CD4-positive, alpha-beta T cell treated with Interleukin-4 for 4 hours (primary cell): ENCODE results near the gene AGXT.

Experiments used
- DNase-seq: peaks from one replicate; pipeline ENCODE4 v3.0.0-alpha.2; 2020

Gene AGXT

DNA sequence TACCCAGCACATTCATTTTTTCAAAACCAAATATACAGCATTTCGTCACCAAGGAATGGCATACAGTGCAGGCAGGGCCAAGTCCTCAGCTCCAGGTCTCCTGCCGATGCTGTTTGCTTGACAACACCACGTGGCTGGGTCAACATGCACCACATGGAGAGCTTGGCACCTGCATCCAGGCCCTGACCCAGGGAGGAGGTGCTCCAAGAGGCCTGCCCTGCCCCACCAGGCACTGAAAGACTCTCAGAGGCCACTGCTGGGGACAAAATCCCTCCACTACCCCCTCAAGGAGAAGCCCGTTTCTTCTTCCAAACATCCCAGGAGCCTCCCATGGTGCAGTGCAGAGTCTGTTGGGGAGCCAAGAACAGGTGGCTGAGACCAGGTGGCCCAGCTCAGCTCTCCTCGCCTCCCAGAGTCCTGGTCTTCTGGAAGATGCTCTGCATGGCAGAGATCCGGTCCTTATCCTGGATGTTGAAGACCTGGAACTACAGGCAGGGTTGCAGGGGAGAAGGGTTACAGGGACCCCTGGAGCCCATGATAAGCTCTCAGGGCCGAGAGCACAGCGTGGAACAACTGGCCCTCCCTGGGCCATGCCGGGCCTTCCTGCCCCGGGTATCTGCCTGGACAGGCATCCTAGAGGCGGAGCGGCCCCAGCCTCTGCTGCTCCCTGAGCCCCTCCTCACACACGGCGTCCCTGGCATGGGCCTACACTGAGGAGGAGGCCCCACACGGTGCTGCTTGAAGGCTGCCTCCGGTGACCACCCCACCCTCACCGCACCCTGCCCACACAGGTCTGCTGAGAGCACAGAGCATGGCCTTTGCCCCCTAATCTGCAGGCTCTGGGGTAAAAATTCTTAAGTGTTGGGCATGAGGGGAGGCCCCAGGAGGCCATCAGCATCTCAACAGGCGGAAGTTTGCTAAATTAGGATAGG is 18.3 kb downstream of the AGXT start:
- DNase-seq: no peak

DNA sequence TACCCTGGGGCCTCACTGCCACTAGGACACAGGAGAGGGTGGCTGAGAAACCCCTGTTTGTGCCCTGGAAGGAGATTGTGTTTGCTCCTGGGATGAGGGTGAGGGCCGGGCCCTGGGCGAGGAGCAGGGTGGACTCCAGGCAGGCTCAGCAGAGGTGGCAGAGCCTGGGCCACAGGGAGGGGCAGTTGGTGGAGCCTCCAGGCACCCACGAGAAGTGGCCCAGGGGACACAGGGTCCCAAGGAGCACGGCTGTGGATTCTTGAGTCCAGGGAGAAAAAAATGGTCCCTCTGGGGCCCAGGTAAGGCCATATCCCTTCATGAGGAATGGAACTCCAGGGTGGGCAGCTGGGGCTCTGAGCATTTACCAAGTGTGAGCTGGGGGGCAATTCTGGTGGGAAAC is 19.0 kb downstream of the AGXT start:
- no peak for DNase-seq

DNA sequence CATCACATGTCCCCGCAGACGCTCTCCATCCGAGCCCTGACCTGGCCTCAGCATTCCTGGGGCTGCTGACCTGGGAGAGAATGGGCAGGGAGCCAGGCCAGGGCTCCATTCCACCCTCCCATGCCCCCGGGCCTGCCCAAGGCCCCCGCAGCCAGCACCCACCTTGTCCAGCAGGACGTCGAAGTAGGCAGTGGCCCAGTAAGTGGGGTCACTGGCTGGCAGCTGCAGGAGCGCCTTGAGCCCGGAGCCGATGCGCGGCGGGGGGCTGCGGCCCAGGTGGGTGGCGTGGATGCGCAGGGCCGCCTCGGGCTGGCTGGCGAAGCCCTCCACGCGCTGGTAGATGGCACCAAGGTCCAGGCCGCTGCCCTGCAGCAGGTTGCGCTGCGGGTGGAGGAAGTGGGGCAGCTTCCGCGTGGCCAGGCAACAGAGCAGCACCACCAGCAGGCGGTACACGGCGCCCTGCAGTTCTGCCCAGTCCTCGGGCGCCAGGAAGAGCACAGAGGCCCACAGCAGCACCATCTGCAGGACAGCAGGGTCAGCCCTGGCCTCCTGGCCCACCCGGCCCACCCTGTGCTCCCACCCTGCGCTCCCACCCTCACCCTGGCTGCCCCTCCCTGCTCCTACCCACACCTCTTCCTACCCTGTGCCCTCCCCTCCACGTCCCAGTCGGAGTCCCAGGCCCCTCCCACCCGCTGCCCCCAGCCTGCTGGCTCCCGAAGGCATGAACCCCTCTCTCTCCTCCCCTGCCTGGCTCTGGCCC is 19.7 kb downstream of the AGXT start:
- no peak for DNase-seq

DNA sequence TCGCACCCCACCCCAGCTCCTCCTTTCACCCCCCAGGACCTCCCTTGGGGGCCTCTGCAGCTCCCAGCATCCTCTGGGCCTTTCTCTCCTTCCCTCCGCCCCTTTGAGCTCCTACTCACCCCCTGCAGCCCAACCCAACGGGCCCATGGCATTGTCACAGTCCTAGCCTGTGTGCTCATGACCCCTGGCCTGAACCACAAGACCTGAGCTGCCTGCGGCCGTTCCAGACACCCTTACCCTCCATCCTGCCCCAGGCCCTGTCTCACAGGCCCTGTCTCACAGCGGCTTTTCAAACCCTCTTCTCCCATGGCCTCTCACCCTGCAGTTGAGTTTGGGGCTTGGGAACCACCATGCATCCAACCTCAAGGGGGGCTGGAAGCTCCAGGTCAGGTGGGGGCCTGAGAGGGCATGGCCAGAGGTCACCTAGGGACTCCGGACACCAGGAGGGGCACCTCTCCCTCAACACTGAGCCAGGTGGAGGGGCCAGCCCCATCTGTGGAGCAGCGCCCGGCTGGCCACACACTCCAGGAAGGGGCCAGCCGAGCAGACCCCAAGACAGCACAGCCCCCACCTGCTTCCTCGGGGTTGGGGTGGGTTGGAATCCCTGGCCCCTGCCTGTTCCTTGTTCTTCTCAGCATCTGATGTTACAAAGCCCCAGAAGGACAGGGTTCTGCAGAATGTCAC is 20.4 kb downstream of the AGXT start:
- no peak for DNase-seq

DNA sequence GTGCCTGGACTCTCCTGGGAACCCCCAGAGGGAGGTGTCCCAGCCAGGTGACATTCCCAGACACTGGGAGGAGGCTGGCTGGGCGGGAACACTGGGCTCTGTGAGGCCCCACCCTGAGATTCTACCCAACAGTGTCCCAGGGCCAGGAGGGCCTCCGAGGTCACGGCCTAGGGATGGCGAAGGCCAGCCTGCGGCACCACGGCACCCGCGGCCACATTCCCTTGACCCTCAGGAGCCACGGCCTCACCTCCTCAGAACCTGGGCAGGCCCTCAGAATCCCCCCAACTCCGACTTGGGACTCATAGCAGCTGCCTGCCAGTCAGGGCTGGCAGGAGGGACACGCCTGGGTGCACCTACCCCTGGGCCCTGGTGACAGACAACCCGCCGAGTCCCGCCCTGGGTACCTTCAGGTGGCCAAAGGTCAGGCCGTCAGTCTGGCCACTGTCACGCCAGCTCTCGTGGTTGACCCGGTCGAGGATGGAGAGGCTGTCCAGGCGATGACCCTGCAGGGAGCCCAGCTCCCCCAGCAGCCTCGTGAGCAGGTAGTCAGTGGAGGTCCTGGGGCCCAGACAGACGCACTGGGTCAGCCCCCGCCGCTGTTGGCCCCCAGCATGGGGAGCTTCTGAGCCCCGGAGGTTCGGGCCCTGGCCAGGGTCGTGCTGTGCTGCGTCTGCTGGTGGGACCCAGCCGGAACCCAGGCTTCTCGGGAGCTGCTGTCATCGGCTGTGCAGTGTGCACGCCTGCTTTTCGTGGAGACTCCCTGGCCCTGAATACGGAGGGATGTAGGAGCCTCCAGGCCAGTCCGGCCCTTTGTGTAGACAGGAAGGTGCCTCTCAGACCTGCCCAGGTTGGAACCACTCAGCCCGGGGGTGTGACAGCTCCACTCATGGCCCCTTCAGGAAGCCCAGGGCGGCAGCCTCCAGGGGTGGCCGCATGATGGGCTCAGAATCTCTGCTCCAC is 21.3 kb downstream of the AGXT start:
- no peak for DNase-seq

DNA sequence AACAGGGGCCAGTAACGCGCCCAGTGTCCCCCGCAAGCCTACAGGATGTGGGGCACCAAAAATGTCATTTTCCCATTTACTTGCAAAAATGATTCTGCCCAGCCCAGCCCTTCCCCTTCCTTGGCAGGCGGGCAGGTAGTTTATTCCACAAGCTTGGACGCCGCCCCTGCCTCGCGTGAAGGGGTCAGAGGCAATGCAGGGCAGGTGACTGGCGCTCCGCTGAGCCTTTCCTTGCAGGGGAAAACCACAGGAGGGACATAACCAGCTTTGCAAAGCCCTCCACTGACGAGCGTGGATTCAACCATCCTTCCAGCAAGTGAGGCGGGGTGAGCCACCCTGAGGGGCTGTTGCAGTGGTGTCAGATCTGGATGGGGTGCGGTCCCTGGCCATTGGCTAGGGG is 22.1 kb downstream of the AGXT start:
- no peak for DNase-seq

DNA sequence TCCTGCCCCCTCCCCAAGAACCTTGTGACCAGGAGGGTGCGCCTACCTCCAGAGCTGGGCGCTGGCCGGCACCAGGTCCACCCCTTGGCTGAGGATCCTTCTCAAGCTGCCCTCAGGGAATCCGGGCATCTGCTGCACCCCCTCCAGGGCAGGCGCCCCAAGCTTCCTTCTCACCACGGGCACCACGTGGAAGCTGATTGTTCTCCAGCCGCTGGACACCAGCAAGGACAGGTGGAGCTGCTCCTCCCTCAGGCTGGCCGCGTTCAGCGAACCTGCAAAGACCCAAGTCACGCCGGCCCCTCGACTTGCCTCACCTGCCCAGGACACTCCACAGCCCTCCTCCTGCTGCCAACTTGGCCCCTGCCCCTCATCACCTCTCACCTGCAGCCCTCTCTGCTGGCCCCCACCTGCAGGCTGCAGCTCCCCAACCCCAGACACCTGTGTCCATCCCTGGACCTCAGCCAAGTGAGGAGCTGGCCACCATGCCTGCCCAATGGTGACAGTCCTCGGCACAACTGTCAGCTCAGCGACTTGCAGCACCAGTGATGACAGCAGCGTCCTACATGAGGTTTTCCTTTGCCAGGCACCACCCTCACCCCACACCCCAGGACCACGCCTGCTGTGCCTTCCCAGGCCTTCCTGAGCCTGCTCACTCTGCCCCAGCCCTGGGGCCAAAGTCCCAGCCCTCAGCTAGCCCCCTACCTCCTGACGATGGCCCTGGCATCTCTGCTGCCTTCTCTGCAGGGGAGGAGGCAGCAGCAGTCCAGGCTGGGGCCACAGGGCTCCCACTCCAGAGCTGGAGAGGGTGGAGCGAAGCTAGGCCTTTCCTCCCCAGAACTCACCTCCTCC is 23.1 kb downstream of the AGXT start:
- no peak for DNase-seq

DNA sequence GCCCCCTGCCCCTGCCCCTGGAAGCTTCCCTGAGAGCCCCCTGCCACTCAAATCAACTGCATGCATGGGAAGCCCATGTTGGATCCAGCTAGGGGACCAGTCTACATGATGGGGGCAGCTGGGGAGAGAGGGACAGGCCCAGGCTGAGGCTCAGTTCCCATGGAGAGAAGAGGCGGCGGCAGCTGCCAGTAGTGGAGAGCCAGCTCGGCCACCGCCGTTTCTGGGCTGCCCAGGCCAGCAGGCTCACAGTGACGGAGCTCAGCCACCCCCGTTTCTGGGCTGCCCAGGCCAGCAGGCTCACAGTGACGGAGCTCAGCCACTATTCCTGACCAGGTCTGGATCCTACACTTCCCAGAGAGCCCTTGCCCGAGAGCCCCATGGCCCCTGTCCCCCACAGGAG is 23.7 kb downstream of the AGXT start:
- no peak for DNase-seq

DNA sequence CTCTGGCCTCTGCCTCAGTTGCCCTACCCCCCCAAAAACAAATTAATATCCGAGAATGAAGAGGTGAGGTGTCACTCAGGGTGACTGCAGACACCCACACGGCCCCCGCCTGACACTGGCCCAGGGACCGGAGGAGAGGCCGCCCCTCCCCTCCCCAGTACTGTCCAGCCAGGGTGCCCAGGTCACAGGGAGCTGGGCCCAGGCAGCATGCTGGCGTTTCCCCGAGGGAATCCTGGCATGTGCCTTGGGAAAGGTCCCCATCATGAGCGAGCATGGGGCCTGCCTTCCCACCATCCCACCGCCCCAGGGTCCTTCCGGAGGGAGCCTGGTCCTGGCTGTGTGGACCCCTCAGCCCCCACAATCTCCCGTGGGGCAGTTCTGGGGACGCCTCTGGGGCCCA is 24.3 kb downstream of the AGXT start:
- DNase-seq: no peak

DNA sequence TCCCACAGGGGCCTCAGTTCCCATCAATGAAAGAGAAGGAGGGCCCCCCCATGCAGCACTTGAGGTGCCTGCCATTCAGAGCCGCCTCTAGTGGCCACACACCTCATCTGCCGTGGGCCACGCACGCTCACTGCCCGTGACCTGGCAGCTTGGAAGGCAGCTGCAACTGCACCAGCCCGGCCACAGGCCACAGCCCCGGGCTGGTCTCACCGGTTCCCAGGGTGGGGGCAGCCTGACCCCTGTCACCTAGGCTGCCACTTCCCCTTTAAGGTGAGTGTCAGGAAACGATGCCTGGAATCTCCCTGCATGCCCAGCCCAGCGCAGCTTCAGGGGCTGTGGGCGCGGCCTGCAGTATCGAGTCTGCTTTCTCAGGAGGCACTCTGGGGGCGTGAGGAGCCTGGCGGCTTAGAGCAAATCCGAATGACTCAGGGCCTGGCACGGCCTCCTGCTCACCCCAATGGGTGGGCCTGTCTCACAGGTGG is 24.8 kb downstream of the AGXT start:
- DNase-seq: peak; percentile 0

DNA sequence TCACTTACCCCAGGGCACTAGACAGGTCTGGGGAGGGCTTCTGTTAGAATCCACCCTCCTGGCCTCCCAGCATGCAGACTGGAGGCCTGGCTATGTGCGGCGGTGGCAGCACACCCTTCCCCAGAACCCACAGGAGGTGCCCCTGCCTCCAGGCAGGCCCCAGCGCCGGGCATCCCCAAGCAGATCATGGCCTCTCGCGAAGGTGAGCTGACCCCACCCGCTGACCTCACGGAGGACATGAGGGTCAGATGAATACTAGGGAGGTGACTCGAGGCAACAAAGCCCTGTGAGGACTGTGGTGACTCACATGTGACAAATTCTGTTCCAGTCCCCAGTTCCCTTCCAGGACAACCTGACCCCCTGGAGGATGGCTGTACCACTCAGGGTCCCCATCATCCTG is 25.4 kb downstream of the AGXT start:
- DNase-seq: no peak

DNA sequence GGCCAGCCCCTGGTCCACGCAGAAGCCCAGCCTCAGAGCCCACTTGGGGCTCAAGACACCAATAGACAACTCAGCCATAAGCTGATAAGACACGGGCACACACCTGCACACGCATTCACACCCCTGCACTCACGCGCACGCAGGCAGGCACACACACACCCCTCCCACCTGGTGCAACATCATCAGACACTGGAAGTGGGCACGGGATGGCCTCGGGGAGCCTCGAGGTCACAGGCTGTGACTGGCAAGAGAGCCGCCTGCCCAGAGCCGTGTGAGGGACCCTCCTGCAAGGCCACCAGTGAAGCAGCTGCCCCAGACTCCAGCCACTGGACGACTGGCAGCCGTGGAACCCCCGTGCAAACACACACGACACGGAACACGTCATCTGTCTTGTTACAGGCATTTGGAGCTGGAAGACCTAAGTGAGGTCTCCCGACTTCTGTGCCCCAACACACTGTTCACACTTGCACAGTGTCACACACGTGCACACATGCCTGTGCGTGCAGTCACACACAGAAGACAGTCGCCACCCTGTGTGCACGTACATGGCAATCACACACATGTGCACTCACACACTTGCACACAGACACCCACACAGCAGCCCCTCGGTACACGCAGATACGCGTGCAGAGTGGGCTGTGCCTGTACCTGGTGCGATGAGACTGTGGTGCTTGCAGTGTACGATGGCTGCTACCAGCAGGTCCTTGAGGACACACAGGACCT is 26.4 kb downstream of the AGXT start:
- no peak for DNase-seq

DNA sequence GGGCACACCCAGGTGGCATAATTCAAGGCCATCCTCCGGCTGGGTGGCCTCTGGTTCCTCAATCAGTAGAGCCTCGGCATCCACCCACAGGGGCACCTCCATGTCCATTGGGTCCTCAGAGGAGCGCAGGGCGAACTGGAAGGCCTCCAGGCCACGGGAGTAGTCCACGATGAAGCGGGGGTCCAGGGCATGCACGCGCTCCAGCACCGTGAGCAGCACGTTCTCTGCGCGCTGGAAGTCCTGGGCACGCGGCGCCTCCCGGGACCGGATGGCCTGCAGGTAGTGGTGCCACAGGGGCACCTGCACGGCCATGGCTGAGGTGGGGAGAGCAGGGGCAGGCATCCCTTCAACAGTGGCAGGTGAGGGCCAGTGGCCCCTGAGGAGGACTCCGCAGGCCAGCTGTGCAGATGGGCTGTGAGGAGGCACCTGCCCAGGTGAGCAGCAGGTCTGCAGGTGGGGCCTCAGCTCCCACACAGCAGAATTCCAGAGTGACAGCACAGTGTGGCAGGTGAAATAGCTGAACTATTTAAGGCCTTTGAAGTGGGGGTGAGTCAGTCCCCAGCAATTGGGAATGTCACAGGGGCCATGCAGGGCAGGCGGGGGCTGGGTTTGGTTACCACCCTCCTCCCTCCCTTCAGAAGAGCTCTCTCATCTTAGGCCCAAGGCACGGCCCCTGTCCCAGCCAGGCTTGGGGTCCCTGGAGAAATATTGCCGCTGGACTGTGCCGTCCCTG is 27.2 kb downstream of the AGXT start, which contains the start of gene MAB21L4:
Gene MAB21L4 (minus strand): TSS at position 501 of the 733 bp plus-strand sequence. CDS start 159 bp downstream, at position 342.
- no peak for DNase-seq

DNA sequence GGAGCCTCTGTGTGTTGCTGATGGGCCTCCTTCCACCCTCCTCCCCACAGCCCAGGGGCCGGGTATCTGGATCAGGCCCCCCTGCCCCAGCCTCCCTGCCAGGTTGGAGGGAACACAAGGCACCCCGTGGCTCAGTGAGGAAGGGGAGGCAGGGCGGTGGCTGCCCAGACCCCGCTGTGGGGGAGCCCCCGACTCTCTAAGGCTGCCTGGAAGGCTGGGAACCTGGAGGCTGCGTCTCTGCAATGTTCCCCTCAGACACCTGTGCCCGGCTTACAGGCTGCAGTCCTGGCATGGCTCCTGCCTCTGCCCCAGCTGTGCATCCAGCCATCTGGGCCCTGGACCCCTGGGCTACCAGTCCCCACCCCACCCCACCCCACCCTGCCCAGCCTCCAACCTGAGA is 27.8 kb downstream of the AGXT start:
- no peak for DNase-seq

DNA sequence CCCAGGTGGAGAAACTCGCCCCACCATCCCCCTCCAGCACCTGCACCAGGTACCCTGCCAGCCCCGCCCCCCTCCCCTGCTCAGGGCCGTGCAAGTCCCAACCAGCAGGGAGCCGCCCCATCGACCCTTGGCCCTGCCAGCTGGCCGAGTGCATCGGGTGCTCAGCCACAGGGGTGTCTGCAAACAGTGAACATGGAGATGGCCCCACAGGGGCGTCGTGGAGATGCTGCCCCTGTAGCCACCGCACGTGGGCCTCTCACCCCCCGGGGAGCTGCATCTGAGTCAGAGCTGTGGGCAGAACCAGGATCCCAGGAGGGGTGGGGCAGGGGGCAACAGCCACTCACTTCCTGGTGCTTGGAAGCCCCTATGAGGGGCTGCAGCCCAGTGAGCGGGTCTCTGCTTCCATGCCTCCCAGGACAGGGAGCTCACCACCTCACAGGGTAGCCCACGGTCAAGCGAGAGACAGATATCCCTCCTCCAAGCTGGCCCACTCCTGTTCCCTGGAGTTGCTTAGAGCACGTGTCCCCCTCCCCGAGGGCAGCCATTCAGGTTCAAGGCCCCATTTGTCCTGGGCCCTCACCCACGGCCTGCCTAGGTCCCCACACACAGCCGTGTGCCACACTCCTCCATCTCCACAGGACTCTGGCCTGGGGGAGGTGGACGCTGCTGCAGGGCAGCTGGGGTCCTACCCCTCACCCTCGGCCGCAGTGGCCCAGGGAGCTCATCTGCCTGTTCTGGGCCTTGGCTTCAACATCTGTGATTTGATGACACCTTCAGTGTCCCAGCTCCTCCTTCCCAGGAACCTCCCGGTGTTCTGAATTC is 28.5 kb downstream of the AGXT start:
- no peak for DNase-seq

DNA sequence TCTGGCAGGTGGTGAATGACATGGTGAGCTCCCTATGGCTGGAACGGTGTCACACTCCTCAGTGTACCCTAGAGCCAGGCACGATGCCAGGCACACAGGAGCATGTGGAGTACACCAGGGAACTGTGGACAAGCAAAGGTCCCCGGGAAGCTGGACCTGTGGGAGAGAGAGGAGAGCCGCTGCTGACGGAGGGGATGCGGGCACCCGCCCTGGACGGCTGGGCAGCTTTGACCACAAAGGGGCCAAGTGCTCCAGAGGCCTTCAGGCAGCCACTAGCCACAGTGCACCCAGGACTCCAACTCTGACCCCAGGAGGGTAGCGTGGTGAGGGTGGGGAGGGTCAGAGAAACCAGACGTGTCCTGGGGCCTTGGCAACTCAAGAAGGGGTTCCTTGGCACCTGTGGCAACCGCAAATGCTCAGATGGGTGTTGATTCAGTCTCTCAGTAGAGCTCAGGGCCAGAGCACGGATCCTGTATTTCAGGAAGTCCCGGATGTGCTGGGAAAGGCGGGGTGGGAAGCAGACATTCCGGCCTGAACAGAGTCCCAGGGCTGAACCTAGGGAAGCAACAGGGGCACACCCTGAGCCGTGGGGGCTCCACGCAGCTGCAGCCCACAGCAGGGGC is 29.6 kb downstream of the AGXT start:
- DNase-seq: no peak

DNA sequence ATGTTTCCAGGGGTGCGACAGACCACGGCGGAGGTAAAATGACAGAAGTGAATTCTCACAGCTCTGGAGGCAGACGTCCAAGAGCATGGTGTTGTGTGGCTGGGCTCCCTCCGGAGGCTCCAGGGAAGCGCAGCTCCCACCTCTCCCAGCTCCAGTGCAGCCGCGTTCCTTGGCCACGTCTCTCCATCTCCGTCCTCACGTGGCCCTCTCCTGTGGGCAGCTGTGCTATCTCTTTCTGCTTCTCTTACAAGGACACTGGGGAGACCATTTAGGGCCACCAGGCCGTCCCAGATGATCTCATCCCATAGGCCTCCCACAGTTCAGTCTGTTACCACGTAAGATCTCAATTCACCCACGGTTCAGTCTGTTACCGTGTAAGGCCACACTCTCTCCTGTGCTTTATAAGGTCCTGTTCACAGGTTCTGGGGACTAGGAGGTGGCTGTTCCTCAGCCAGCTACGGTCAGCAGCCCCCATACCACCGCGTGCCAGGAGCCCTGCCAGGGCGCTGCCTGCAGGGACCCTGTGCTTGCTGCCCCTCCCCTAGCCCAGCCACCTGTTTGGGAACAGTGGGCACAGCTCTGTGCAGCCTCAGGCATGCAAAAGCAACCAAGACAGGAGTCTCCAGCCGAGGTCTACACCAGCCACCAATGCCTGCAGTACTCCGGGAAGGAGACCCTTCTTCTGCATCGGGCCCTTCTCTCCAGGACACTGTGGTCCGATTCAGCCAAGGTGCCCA is 30.3 kb downstream of the AGXT start:
- no peak for DNase-seq

DNA sequence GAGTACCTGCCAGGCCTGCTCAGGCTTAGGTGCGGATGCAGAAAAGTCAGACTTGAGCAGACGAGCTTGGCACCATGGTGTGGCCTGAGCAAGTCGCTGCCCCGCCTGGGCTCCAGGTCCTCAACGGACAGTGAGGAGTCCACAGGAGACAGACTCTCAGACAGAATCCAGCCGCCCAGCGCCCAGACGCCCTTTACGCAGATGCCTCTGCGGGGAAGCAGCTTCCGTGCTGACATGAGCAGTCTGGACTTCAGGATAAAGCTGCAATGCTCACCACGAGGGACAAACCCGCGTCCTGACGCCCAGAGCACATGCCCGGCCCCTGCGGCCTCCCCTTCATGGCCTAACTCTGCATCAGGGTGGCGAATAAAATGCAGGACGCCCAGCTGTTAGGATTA is 30.8 kb downstream of the AGXT start:
- no peak for DNase-seq
